Ishikawa (cell line): ENCODE results near the gene TMEM247.

Experiments
- CEBPB ChIP-seq: IDR thresholded peaks from 2 replicates; pipeline ENCODE4 v1.6.1; 2012
- CREB1 ChIP-seq: IDR thresholded peaks from 2 replicates; pipeline ENCODE4 v1.6.1; 2012; ENCODE audit warnings: low read depth
- EGR1 ChIP-seq: IDR thresholded peaks from 2 replicates; pipeline ENCODE4 v1.6.1; 2012
- EP300 ChIP-seq: IDR thresholded peaks from 2 replicates; pipeline ENCODE4 v1.6.1; 2012; ENCODE audit warnings: borderline replicate concordance
- FOXM1 ChIP-seq: IDR thresholded peaks from 2 replicates; pipeline ENCODE4 v1.6.1; 2012; ENCODE audit warnings: low read depth, borderline replicate concordance
- NFIC ChIP-seq: IDR thresholded peaks from 2 replicates; pipeline ENCODE4 v1.6.1; 2012
- RAD21 ChIP-seq: IDR thresholded peaks from 2 replicates; pipeline ENCODE4 v1.6.1; 2012; ENCODE audit warnings: low read depth
- REST ChIP-seq: IDR thresholded peaks from 2 replicates; pipeline ENCODE4 v1.6.1; 2012; ENCODE audit warnings: low read depth, mild to moderate bottlenecking
- TAF1 ChIP-seq: IDR thresholded peaks from 2 replicates; pipeline ENCODE4 v1.6.1; 2012; ENCODE audit warnings: low read depth, mild to moderate bottlenecking
- TCF12 ChIP-seq: IDR thresholded peaks from 2 replicates; pipeline ENCODE4 v1.6.1; 2012; ENCODE audit warnings: low read depth
- TEAD4 ChIP-seq: IDR thresholded peaks from 2 replicates; pipeline ENCODE4 v1.6.1; 2012
- YY1 ChIP-seq: IDR thresholded peaks from 2 replicates; pipeline ENCODE4 v1.6.1; 2012; ENCODE audit warnings: low read depth
- ZBTB7A ChIP-seq: IDR thresholded peaks from 2 replicates; pipeline ENCODE4 v1.6.1; 2012; ENCODE audit warnings: low read depth
- TF ChIP-seq, protein P1 (sequence below): IDR thresholded peaks from 2 replicates; pipeline ENCODE4 v1.6.1; 2012
- TF ChIP-seq, protein P2 (sequence below): IDR thresholded peaks from 2 replicates; pipeline ENCODE4 v1.6.1; 2012

Gene TMEM247

GRCh38 chr2:46521215-46521683, 41.9 kb downstream of the TMEM247 start:
- TF ChIP-seq YY1 (no peak), REST (no peak), CEBPB (no peak), TCF12 (no peak), EGR1 (no peak), FOXM1 (no peak), TEAD4 (no peak), TAF1 (no peak), CREB1 (no peak), ZBTB7A (no peak), EP300 (no peak), RAD21 (no peak), NFIC (no peak)
- TF ChIP-seq, protein P1, sequence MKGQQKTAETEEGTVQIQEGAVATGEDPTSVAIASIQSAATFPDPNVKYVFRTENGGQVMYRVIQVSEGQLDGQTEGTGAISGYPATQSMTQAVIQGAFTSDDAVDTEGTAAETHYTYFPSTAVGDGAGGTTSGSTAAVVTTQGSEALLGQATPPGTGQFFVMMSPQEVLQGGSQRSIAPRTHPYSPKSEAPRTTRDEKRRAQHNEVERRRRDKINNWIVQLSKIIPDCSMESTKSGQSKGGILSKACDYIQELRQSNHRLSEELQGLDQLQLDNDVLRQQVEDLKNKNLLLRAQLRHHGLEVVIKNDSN: no peak
- TF ChIP-seq, protein P2, sequence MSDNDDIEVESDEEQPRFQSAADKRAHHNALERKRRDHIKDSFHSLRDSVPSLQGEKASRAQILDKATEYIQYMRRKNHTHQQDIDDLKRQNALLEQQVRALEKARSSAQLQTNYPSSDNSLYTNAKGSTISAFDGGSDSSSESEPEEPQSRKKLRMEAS: no peak

DNA sequence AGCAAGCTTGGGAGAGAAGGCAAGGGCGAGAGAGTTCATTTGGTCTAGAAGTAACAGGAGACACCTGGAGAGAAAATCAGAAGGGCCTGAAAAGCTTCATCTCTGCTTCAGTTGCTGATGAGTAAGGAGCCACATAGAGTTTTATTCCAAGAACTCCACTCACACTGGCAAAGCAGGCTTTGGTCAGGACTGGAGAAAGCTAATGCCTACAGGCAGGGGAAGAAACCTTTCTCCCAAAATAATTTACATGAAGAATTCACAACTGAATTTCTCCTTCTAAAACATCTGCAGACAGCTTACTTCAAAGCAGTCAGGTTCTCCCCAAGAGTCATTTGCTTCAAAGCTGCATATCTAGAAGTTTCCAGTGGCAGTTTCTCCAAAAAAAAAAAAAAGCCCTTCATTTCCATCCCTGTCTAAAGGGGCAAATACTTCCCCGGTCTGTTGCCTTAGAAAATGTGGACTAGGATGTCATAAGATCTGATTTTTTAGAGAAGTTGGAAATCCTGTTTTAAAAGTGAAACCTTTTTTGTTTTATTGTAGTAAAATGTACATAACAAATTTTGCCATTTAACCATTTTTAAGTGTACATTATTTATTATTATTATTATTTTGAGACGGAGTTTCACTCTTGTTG, 46.3 kb downstream of the TMEM247 start:
- TF ChIP-seq TCF12 (no peak), EGR1 (no peak), FOXM1 (no peak), EP300 (no peak), ZBTB7A (no peak), YY1 (no peak)

- TF ChIP-seq NFIC (no peak), TAF1 (no peak), TCF12 (no peak)
- TF ChIP-seq, protein P1: no peak
These were observed 49.5 kb downstream of the TMEM247 start for GRCh38 chr2:46528880-46529279.

DNA sequence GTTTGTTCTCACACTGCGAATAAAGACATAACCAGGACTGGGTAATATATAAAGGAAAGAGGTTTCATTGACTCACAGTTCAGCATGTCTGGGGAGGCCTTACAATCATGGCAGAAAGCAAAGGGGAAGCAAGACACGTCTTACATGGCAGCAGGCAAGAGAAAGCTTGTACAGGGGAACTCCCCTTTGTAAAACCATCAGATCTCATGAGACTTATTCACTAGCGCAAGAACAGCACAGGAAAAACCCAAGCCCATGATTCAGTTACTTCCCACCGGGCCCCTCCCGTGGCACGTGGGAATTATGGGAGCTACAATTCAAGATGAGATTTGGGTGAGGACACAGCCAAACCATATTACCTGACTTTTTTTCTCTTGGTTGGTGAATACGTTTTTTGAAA, 51.3 kb downstream of the TMEM247 start:
- TF ChIP-seq TCF12 (no peak), TAF1 (no peak), YY1 (no peak), TEAD4 (no peak), REST (no peak), CREB1 (no peak), ZBTB7A (no peak), NFIC (no peak), RAD21 (no peak), EGR1 (no peak), CEBPB (no peak), FOXM1 (no peak), EP300 (no peak)
- TF ChIP-seq, protein P1: no peak
- TF ChIP-seq, protein P2: no peak

DNA sequence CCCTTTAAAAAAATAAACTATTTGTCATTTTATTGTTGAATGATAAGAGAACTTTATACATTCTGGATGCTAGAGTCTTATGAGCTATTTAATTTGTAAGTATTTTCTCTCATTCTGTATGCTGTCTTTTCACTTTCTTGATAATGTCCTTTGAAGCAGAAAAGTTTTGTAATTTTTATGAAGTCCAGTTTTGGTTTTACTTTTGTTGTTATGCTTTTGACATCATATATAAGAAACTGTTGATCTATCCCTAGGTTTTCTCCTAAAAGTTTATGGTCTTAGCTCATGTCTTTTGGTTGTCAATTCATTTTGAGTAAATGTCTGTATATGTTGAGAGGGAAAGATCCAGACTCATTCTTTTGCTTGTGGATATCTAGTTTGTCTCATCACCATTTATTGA, 52.5 kb downstream of the TMEM247 start:
- TF ChIP-seq, protein P1: no peak
- no peak for TF ChIP-seq RAD21
- TF ChIP-seq TEAD4: no peak
